A549 (cell line): ENCODE measurements around the gene FGGY. TPM values are rescaled to one million over a fixed set of nuclear protein-coding genes. Genes with fewer than 3 reads are reported as not detected.

Experiments used
- ATAC-seq, 2 experiments: fragments of 200-7000 bp in 1 of 2; fragments of >200 bp in 1 of 2; cut with Nextera tagmentation in 1 of 2; cut with Tn5 transposase in 1 of 2; 3 replicates each; pipeline versions ENCODE4 v1.8.0 to v1.9.1; 2018 to 2020; ENCODE audit warnings: mild to moderate bottlenecking in 1 of 2, moderate library complexity in 1 of 2
- CTCF ChIA-PET: fragments of 300-600 bp; sonication (Branson Sonifier 250); formaldehyde crosslinking; extraction: SDS; loops from one replicate; lab custom pipeline; 2021; ENCODE audit warnings: antibody characterized with exemption, inconsistent platforms; lab: Yijun Ruan, JAX
- POLR2A ChIA-PET: fragments of 350-600 bp; formaldehyde crosslinking; extraction: SDS; loops from one replicate; lab custom pipeline; 2021; ENCODE audit warnings: antibody characterized with exemption, inconsistent platforms; lab: Yijun Ruan, JAX
- DNase-seq, 2 experiments: peaks; one replicate each; pipeline versions ENCODE4 v3.0.0 to v3.0.0-alpha.2; 2011 to 2016; ENCODE audit warnings: low read depth in 1 of 2, low spot score in 1 of 2
- FAIRE-seq: peaks from 2 replicates; lab custom pipeline; 2011; peaks lifted over from hg19 to GRCh38; lab: Jason Lieb, UNC
- H3K27ac ChIP-seq, 2 experiments: fragments of >200 bp; sonication (Bioruptor Twin); formaldehyde crosslinking; 3 replicates each; pipeline ENCODE4 v1.5.1; 2016 to 2017
- H3K4me1 ChIP-seq: fragments of >200 bp; sonication (Bioruptor Twin); formaldehyde crosslinking; 3 replicates; pipeline ENCODE4 v1.6.1; 2016
- H3K4me2 ChIP-seq: fragments of >200 bp; sonication (Bioruptor Twin); formaldehyde crosslinking; 3 replicates; pipeline ENCODE4 v1.6.1; 2016
- H3K4me3 ChIP-seq: fragments of >200 bp; sonication (Bioruptor Twin); formaldehyde crosslinking; 3 replicates; pipeline ENCODE4 v1.5.1; 2016
- H3K9me3 ChIP-seq: fragments of >200 bp; sonication (Bioruptor Twin); formaldehyde crosslinking; 3 replicates; pipeline ENCODE4 v1.6.1; 2016
- CBX8 ChIP-seq: fragments of 200-600 bp; sonication (generic); IDR thresholded peaks from 2 replicates; pipeline ENCODE4 v1.6.1; 2016
- EHMT2 ChIP-seq: fragments of 200-600 bp; sonication (generic); IDR thresholded peaks from 2 replicates; pipeline ENCODE4 v1.6.1; 2016; ENCODE audit warnings: antibody characterized with exemption, low read depth, mild to moderate bottlenecking, moderate library complexity
- EP300 ChIP-seq, 2 experiments: fragments of >200 bp; sonication (Bioruptor Twin); formaldehyde crosslinking; IDR thresholded peaks; 2 replicates in 1 of 2; 3 replicates in 1 of 2; pipeline ENCODE4 v1.6.1; 2016 to 2017
- GATA3 ChIP-seq: IDR thresholded peaks from 2 replicates; pipeline ENCODE4 v1.6.1; 2012; ENCODE audit warnings: borderline replicate concordance
- JUN ChIP-seq, 2 experiments: fragments of >200 bp; sonication (Bioruptor Twin); formaldehyde crosslinking; IDR thresholded peaks; 2 replicates in 1 of 2; 3 replicates in 1 of 2; pipeline ENCODE4 v1.6.1; 2016 to 2017
- JUNB ChIP-seq: fragments of >200 bp; sonication (Bioruptor Twin); formaldehyde crosslinking; IDR thresholded peaks from 2 replicates; pipeline ENCODE4 v1.6.1; 2016
- KDM1A ChIP-seq: fragments of 200-600 bp; sonication (generic); IDR thresholded peaks from 2 replicates; pipeline ENCODE4 v1.6.1; 2016; ENCODE audit warnings: low read depth, mild to moderate bottlenecking
- NFE2L2 ChIP-seq: fragments of 150-350 bp; conservative IDR thresholded peaks from 2 replicates; pipeline ENCODE4 v1.6.1; 2014; ENCODE audit warnings: low read length
- NR3C1 ChIP-seq: fragments of >200 bp; sonication (Bioruptor Twin); formaldehyde crosslinking; IDR thresholded peaks from 3 replicates; pipeline ENCODE4 v1.6.1; 2017
- PHF8 ChIP-seq: fragments of 200-600 bp; sonication (generic); IDR thresholded peaks from 2 replicates; pipeline ENCODE4 v1.6.1; 2016; ENCODE audit warnings: low read depth, mild to moderate bottlenecking, antibody characterized with exemption, moderate library complexity, borderline replicate concordance
- POLR2A ChIP-seq: IDR thresholded peaks from 2 replicates; pipeline ENCODE4 v1.6.1; 2012; ENCODE audit warnings: mild to moderate bottlenecking, low read length
- POLR2AphosphoS2 ChIP-seq: conservative IDR thresholded peaks from 2 replicates; pipeline ENCODE4 v1.6.1; 2012; ENCODE audit warnings: low read length, improper control_type of control experiment, inconsistent platforms
- RFX5 ChIP-seq: fragments of 450-650 bp; IDR thresholded peaks from 2 replicates; pipeline ENCODE4 v1.7.1; 2014; ENCODE audit warnings: antibody characterized with exemption, mild to moderate bottlenecking, moderate library complexity
- SMC3 ChIP-seq: fragments of >200 bp; sonication (Bioruptor Twin); formaldehyde crosslinking; IDR thresholded peaks from 3 replicates; pipeline ENCODE4 v1.6.1; 2018; ENCODE audit warnings: inconsistent platforms
- SREBF2 ChIP-seq: fragments of 450-650 bp; IDR thresholded peaks from 2 replicates; pipeline ENCODE4 v1.6.1; 2014; ENCODE audit warnings: mild to moderate bottlenecking, moderate library complexity
- TP53 ChIP-seq: fragments of 250-450 bp; sonication (Bioruptor Pico); IDR thresholded peaks from 2 replicates; pipeline ENCODE4 v1.5.0; 2021; ENCODE audit warnings: mild to moderate bottlenecking, moderate library complexity
- ZC3H11A ChIP-seq: fragments of 450-650 bp; IDR thresholded peaks from 2 replicates; pipeline ENCODE4 v1.6.1; 2014; ENCODE audit warnings: antibody characterized with exemption, mild to moderate bottlenecking
- ZFP36 ChIP-seq: fragments of 450-650 bp; IDR thresholded peaks from 2 replicates; pipeline ENCODE4 v1.6.1; 2014; ENCODE audit warnings: borderline replicate concordance; ENCODE audit not compliant: partially characterized antibody
- ZNF302 ChIP-seq: fragments of 250-450 bp; sonication (Bioruptor Pico); IDR thresholded peaks from 2 replicates; pipeline ENCODE4 v1.9.0; 2021; ENCODE audit warnings: inconsistent platforms, mild to moderate bottlenecking, moderate library complexity
- ZSCAN20 ChIP-seq: fragments of 250-450 bp; sonication (Bioruptor Pico); IDR thresholded peaks from 2 replicates; pipeline ENCODE4 v1.8.0; 2022; ENCODE audit warnings: mild to moderate bottlenecking, moderate library complexity
- WGBS: methylation state at CpG from one replicate; pipeline ENCODE4 v1.1.6; 2017; ENCODE audit errors: missing lambda C conversion rate; 5-methylcytosine and 5-hydroxymethylcytosine counted together
- polyA minus RNA-seq: library from RNA; depleted of rRNA, polyadenylated mRNA; stranded (reverse); fragments of >200 nt; gene quantifications from 2 replicates; pipeline ENCODE4 v1.2.3, GENCODE V29; 2011; rRNA and poly(A)+ RNA removed
- polyA plus RNA-seq, 4 experiments: library from polyadenylated mRNA; depleted of rRNA in 3 of 4; stranded (reverse); fragments of >200 nt; fragmentation: RNase III in 1 of 4; extraction: RNeasy Plus Mini Kit Qiagen cat#74134 plus additional on column Dnase treatment in 1 of 4; gene quantifications; 2 replicates in 3 of 4; 3 replicates in 1 of 4; pipeline ENCODE4 v1.2.3, GENCODE V29; 2011 to 2017
- TF ChIP-seq, protein P1 (sequence below): IDR thresholded peaks from 2 replicates; pipeline ENCODE4 v1.6.1; 2012; ENCODE audit warnings: low read depth, borderline replicate concordance
- TF ChIP-seq, protein P2 (sequence below): IDR thresholded peaks from 2 replicates; pipeline ENCODE4 v1.6.1; 2012
- TF ChIP-seq, protein P3 (sequence below): IDR thresholded peaks from 2 replicates; pipeline ENCODE4 v1.6.1; 2012
- TF ChIP-seq, protein P4 (sequence below): fragments of >200 bp; sonication (Bioruptor Twin); formaldehyde crosslinking; IDR thresholded peaks from 2 replicates; pipeline ENCODE4 v1.6.1; 2016
- TF ChIP-seq, protein P5 (sequence below): fragments of 450-650 bp; IDR thresholded peaks from 2 replicates; pipeline ENCODE4 v1.6.1; 2014; ENCODE audit warnings: antibody characterized with exemption

Gene FGGY, protein sequence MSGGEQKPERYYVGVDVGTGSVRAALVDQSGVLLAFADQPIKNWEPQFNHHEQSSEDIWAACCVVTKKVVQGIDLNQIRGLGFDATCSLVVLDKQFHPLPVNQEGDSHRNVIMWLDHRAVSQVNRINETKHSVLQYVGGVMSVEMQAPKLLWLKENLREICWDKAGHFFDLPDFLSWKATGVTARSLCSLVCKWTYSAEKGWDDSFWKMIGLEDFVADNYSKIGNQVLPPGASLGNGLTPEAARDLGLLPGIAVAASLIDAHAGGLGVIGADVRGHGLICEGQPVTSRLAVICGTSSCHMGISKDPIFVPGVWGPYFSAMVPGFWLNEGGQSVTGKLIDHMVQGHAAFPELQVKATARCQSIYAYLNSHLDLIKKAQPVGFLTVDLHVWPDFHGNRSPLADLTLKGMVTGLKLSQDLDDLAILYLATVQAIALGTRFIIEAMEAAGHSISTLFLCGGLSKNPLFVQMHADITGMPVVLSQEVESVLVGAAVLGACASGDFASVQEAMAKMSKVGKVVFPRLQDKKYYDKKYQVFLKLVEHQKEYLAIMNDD
- polyA plus RNA-seq (2011; rRNA removed) (4.8 and 5.1 TPM in 2 replicates), polyA plus RNA-seq (2017; fragmentation: RNase III; extraction: RNeasy Plus Mini Kit Qiagen cat#74134 plus additional on column Dnase treatment) (2.9 to 4.0 TPM (median 3.0 TPM) in 3 replicates), polyA minus RNA-seq (12.4 and 16.4 TPM in 2 replicates)
- 2.1 and 2.6 TPM in 2 replicates for polyA plus RNA-seq (2012; cell fraction: cytosol; rRNA removed)
- polyA plus RNA-seq (2012; cell fraction: nucleus; rRNA removed): 1.7 and 2.1 TPM in 2 replicates

GRCh38 chr1:59296358-59297256 lies at the start of gene FGGY:
Gene FGGY, plus strand, starts transcription at chr1:59297094. Its CDS starts 24,456 bp downstream, at chr1:59321550.
- no peak for FAIRE-seq
- TF ChIP-seq, protein P1, sequence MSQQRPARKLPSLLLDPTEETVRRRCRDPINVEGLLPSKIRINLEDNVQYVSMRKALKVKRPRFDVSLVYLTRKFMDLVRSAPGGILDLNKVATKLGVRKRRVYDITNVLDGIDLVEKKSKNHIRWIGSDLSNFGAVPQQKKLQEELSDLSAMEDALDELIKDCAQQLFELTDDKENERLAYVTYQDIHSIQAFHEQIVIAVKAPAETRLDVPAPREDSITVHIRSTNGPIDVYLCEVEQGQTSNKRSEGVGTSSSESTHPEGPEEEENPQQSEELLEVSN: peak; percentile 24; the same call in 1 of the 2 replicates
- no peak for TF ChIP-seq EP300 (IDR thresholded peaks at IDR 0.05)
- TF ChIP-seq RFX5: no peak
- TF ChIP-seq, protein P2, sequence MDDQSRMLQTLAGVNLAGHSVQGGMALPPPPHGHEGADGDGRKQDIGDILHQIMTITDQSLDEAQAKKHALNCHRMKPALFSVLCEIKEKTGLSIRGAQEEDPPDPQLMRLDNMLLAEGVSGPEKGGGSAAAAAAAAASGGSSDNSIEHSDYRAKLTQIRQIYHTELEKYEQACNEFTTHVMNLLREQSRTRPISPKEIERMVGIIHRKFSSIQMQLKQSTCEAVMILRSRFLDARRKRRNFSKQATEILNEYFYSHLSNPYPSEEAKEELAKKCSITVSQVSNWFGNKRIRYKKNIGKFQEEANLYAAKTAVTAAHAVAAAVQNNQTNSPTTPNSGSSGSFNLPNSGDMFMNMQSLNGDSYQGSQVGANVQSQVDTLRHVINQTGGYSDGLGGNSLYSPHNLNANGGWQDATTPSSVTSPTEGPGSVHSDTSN: no peak
- TF ChIP-seq SREBF2: no peak
- peak; percentile 43 to 47; a peak in 3 of 5 replicates for TF ChIP-seq JUN (IDR thresholded peaks at IDR 0.05)
- TF ChIP-seq SMC3: peak; percentile 23; the same call in 2 of the 3 replicates
- TF ChIP-seq EHMT2: no peak
- TF ChIP-seq POLR2A: peak; percentile 78
- no peak for TF ChIP-seq ZC3H11A
- no peak for TF ChIP-seq CBX8
- TF ChIP-seq TP53 (CRISPR knock-in tag): no peak
- TF ChIP-seq, protein P3, sequence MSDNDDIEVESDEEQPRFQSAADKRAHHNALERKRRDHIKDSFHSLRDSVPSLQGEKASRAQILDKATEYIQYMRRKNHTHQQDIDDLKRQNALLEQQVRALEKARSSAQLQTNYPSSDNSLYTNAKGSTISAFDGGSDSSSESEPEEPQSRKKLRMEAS: peak; percentile 65
- TF ChIP-seq NR3C1: no peak
- TF ChIP-seq POLR2AphosphoS2: no peak
- no peak for TF ChIP-seq KDM1A
- no peak for TF ChIP-seq ZFP36
- no peak for TF ChIP-seq JUNB
- TF ChIP-seq, protein P4, sequence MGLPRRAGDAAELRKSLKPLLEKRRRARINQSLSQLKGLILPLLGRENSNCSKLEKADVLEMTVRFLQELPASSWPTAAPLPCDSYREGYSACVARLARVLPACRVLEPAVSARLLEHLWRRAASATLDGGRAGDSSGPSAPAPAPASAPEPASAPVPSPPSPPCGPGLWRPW: no peak
- no peak for TF ChIP-seq NFE2L2
- no peak for TF ChIP-seq GATA3
- TF ChIP-seq, protein P5, sequence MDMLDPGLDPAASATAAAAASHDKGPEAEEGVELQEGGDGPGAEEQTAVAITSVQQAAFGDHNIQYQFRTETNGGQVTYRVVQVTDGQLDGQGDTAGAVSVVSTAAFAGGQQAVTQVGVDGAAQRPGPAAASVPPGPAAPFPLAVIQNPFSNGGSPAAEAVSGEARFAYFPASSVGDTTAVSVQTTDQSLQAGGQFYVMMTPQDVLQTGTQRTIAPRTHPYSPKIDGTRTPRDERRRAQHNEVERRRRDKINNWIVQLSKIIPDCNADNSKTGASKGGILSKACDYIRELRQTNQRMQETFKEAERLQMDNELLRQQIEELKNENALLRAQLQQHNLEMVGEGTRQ: peak; percentile 83
- no peak for TF ChIP-seq ZNF302 (CRISPR knock-in tag)
- TF ChIP-seq ZSCAN20 (CRISPR knock-in tag): no peak
- 0 out of 2 replicates have a peak, but pooled peaks have one; percentile 34 for TF ChIP-seq PHF8
- Histone ChIP-seq H3K4me3 (peak within 1 kb of the TSS; percentile 72), H3K9me3 (no peaks in the 10 kb centered on the region), H3K27ac (peak within 1 kb of the TSS; percentile 97 to 98), H3K4me1 (peaks cover 27% of the 10 kb centered on the region), H3K4me2 (peak within 1 kb of the TSS; percentile 84)
- WGBS: under 1% methylated on average over 13 of the region's 78 CpGs
- DNase-seq: peak; percentile 92 to 96
- ChIA-PET POLR2A (interaction anchor here (0.5 to 2.1 kb wide), 11 partner anchors 10 to 514 kb away, joined by 3 to 16 read pairs (median 4); partner anchors contain the start of gene JUN), CTCF (no interaction called here)
- ATAC-seq: peak; percentile 96 to 97
